ENCODE data around the gene PFKM.
A peak's percentile ranks its signal among the peaks of the same experiment; 100 is the strongest.

Gene PFKM

DNA sequence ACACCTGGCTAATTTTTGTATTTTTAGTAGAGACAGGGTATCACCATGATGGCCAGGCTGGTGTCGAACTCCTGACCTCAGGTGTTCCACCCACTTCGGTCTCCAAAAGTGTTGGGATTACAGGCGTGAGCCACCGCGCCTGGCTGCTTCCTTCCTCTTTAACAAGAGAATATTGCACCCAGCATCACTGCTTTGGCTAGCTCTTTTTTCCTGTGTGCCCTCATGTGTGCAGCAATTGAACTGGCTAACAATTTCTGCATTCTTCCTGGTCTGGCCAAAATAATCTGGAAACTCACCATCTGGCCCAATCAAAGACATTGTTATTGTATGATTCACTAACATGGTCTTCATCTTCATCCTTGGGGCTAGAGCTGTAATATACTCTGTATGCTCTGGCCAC is 40.9 kb downstream of the PFKM start:
- no peak for DNase-seq

DNA sequence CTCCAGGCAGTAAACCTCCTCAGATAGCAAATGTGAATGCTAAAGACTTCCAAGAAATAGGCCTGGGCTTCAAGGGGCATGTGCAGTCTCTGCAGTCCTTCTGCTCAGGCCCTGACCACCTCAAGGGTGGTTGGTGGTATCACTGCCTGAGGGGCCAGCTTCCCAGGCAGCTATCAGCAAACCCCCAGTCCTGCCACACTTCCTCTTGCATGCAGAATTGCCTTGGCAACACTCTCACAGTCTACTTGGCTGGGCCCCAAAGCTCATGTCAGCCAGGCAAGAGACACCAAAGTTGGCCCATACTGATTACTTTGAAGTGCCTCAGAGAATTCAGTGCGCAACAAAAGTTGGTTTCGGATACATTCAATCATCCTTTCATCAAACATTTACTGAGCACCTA is 41.6 kb downstream of the PFKM start:
- DNase-seq = peak; percentile 14 to 53

DNA sequence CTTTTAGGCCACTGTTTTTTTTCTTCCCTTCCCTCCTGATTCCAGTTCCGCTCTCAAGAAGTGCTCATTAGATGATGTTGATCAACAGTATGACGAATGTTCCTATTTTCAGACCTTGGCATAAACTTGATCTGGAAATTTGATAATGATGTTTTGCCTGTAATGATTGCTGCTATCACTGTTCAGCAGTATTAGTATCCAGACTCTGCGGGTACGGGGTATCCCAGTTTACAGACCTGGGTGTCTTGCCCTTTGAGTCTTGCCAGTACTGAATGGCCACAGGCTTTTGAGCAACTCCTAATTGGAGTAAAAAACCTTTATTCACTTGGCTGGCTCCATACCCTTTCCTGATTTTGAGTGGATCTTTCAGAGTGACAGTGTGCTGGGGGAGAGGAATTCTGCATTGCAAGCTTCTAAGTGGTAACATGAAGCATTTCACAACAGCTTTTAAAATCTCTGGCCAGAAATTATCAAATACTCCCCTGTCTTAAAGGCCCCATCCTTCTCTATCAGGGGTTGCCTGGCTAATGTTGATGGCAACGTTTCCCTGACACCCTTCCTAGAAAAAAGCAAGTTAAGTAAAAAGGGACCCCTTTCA is 44.1 kb downstream of the PFKM start:
- DNase-seq = no peak

DNA sequence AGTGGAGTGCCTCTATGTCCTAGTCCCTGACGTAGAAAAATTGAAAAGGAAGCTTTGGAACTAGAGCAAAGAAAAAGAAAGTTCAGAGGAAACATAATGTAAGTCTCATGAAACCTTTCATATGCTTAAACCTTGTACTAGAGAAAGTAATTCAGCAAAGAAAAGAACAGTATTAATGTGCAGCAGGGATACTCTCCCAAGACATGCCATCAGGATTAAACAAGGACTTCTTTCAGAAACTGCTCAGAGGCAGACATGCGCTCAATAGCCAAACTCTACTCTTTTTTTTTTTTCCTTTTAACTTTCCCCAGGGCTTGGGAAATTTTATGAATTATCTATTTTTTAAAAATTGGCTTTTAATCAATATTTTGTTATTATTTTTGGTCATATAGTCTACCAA is 45.3 kb downstream of the PFKM start:
- DNase-seq = no peak

DNA sequence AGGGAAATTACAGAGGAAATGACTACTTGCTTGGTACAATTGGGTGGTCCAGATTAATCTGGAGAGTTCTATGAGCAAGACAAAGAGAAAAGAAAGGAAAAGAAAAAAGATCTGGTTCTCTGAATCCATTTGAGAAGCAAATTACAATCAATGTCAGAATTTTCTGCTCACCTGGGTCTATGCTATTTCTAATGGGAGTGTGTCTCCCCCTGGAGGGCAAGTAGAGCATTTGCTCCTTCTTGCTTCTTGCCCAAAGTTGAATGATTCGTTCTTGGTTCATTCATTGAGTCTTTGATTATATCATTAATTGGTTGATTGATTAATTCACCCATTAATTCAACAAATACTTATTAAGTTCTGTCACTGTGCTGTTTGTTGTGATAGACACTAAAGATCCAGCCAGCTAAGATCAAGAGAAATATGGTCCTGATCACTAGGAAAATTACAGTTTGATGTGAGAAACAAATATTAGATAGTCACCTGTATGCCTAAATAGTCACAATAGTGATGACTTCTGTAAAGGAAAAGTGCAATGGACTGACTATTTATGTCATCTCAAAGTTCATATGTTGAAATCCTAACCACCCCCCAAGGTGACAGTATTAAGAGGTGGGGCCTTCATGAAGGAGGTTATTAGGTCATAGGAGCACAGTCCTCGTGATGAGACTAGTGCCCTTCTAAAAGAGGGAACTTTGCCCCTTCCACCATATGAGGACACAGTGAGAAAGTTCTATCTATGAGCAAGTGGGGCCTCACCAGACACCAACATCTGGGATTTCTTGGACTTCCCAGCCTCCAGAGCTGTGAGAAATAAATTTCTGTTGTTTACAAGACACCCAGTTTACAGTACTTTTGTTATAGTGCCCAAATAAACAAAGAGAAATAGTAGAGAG is 46.2 kb downstream of the PFKM start:
- DNase-seq = peak; percentile 5 to 67

DNA sequence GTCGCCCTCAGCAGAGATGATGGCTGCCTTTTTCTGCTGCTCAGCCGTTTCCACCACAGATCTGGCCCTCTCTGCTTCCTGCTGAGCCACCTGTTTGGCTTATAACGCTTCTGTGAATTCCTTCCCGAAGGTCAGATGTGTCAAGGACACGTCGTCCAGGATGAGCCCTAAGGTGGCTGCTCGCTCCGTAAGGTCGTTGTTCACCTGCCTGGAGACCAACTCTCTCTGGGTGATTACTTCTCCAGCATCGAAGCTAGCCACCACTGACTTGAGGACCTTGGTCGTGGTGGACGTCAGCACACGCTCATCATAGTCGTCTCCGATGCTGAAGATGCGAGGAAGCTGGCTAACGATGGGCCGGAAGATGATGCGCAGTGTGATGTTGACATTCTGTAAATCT is 49.8 kb downstream of the PFKM start:
- no peak for DNase-seq

DNA sequence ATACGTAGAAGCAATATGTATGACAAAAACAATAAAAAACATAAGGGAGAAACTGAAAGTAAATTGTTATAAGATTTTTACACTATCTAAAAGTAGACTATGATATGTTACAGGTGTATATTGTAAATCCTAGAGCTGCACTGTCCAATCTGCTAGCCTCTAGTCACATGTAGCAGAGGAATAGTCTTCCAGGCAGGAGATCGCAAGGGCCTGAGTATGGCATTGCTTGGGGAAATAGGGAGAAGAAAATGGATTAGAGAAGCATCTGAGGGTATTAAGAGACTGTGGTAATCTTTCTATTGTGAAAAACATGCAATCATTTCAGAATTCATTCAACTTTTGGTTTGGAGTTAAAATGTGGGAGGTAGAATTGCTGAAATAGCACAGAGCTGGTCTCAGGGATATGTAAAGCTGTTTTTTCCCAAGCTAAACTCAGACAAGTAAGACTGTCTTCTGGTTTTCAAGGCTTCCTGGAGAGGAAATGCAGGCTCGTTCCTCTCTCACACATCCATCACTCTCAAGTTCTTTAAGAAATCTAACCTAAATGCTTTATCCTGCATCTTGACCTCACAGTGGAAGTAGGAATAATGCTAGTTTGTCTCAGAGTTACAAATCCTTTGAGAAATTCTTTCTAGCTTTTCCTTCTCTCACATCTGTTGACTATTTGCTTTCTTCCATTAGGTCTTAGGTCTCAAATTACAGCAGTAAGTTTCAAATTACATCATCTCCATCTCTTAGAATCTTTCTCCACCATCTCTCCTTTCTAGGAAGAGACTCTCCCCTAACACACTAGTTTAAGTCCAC is 56.7 kb downstream of the PFKM start:
- no peak for DNase-seq

DNA sequence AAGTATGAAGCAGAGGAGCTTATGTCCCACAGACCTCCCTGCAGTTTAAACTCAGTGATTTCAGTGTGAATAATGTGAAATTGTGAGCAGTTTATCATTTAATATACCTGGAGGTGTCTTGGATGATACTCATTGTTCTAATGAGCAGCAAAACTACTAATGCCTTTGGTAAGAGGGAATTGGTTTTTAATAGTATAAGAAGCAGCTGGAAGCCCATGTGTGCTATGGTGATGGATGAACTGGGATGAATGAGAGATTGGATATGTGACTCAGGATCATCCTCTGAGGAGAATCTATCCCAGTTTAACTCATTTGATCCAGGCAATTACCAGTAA is 57.2 kb downstream of the PFKM start:
- no peak for DNase-seq

DNA sequence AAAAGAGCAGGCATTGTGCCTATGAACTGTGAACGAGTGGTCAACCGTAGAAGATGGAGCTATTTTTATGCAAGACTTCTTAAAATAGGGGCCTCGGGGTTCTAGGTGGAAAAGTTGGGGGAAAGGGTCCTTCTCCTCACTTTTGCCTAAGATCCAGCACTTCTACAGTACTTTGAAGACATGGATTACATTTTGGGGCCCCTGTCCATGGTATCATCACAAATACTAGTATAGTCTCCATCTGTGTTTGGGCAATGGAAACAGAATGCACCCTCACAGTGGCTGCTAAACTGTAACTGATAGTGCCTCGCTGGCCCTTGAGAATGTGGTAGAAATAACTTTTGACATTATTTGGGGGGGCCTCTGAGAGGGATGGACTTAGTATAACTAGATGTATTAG is 58.8 kb downstream of the PFKM start:
- no peak for DNase-seq

DNA sequence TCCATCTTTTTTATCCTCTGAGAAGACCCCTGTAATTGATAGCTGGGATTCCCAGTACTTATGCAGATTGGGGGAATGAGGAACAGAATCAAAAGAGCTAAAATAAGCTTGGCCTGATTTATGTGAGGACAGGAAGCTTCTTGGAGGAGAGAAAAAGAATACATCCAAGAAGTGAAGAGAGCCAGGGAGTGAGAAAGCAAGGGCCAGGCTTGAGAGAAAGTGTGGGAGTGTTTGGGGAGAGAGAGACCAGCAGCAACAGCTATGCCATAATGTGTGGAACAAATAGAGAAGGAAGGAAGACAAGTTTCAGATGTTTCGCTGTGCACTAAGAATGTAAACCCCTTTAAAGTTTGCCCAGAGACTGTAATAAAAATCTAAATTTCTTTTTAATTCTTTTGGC is 60.3 kb downstream of the PFKM start:
- DNase-seq = no peak

DNA sequence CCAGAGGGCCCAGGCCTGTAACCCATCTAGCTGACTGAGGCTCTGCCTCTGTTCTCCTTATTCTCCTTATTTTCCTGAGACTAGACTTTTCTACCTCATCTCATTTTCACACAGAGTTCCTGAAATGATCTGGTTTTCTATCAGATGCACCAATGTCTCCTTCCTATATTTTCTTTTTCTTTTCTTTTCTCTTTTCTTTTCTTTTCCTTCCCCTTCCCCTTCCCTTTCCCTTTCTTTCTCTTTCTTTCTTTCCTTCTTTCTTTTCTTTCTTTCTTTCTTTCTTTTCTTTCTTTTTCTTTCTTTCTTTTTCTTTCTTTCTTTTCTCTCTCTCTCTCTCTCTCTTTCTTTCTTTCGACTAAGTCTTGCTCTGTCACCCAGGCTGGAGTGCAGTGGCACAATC is 61.3 kb downstream of the PFKM start:
- no peak for DNase-seq

DNA sequence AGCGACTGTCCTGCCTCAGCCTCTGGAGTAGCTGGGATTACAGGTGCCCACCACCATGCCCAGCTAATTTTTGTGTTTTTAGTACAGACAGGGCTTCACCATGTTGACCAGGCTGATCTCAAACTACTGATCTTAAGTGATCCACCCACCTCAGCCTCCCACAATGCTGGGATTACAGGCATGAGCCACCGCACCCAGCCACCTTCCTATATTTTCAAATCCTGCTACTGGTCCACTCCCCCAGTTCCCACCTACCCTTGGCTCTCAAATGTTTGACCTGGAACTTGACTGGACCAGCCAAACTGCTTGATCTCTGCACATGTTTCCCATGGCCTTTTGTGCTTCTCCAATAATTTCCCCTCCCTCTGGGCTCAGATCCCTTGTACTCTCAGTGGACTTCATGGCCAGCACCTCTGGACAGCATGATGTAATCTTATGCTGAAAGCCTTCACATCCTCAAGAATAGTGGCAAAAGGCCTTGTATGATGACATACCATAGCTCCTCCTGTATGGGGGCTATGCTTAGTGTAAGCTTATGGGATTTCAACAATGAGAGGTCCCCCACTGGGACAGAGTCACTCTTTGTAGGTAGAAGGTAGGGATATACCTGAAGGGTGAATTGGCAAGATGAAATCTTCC is 61.8 kb downstream of the PFKM start:
- DNase-seq = no peak

DNA sequence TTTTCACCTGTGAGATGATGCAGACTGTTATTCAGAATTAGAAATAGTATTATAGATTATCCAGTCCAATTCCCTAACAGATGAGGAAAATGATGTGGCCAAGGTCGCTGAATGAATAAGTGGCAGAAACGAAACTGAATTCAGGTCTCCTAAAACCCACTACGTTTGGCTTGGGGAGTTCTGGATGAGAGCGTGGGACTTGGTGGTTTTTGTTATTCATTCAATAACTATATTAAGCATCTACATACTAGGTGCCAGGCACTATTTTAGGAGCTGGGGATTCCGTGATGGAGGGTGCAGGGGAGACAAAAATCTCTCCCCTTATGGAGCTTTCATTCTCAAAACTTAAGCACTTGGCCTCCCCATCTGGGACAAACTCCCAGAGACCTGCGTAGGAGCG is 63.5 kb downstream of the PFKM start:
- no peak for DNase-seq

DNA sequence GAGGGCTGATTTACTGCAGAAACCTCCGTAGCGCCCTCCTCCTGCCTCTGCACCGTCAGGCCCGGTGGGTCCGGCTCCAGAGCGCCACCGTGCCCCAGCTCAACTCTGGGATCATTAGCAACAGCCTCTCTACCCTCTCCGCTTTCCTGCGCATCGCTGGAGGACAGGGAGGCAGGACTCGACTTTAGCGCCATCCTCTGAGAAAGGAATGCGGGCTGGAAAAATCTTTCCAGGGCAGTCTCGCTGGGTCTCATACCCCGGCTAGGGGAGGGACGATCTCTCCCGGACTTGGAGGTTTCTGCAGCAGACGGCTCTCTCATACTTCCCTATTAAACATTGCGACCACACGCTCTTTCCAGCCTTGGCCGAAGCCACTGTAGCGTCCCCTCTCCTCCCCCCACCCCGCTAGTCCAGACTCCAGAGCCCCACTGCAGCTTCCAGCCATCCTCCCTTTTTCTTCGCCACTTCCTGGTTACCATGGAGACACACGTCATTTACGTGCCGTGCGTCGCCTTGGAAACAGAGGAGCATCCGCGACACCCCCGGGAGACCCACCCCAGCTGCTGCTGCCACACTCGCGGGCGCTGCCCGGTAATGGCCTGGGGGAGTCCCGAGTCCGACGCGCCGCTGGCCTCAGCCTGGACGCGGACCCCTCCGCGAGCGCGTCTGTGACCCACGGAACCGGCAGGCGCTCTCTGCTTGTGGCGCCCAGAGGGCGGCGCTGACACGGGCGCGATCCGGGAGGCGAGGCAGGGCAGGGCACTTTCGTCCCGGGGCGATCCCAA is 64.1 kb downstream of the PFKM start, which contains the start of gene CCDC184:
Gene CCDC184, plus strand, starts transcription at position 554 of the 785 bp plus-strand sequence. CDS start 479 bp downstream, outside the sequence.
- DNase-seq = peak in 1 of 2 experiments; percentile 53

DNA sequence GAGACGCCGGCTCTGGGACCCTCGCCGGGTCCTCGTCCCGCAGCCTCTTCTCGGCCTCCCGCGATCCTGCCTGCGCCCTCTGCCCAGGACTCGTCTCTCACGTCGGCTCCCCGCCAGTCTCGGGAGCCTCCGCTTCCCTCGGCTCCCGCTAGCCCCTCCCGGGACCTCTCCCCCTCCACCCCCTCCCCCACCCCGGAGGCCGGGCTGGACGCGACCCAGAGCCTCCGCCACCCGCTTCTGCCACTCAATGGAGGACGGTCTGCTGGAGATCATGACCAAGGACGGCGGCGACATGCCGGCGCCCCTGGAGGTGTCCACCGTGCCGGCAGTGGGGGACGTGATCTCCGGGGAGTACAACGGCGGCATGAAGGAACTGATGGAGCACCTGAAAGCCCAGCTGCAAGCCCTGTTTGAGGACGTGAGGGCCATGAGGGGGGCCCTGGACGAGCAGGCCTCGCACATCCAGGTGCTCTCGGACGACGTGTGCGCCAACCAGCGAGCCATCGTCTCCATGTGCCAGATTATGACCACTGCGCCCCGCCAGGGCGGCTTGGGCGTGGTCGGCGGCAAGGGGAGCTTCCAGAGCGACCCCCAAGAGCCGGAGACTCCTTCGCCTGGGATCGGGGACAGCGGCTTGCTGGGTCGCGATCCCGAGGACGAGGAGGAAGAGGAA is 64.8 kb downstream of the PFKM start:
- DNase-seq = no peak

DNA sequence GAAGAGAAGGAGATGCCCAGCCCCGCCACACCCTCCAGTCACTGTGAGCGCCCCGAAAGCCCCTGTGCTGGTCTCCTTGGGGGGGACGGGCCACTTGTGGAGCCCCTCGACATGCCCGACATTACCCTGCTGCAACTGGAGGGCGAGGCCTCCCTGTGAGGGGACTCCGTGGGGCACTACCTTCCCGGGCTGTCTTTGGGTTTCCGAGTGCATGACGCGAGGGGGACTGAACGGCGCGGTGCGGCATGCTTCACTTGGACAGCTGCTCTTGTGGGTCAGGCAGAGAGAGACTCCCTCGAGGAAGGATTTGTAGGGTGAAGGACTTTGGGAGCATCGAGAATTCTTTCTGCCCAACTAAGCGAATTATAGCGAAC is 65.4 kb downstream of the PFKM start:
- no peak for DNase-seq

DNA sequence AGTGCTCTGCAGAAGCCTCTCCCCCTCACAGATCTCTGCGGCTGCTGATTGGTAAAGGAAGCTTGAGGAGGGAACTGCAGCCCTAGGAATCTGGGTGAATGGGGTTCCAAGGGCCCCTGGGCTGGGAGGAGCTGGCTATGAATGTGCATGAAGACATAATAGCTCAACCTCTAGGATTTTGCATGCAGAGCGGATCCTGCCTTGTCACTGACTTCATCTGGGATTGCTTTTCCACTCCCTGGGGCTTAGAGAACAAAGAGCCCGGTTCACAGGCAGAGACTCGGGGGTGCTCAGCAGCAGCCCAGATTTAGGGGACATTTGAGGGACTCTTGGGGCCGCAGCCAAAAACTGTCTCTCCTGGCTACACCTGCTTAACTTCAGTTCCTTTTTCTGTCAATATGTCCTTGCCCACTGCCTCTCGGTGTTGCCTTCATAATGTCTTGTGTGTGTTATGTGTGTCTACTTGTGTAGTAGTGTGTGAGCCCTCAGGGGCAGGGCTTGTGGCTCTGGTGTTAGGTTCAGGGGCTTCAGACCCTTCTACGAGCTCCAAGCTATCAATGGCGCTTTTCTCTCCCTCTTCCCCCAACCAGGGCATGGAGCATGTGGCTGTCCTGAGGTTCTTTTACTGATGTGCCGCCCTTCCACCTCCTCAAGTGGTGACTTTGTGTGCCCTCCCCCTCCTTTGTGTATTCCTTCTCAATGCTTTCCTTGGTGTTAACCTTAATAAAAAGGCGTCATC is 66.2 kb downstream of the PFKM start:
- no peak for DNase-seq

DNA sequence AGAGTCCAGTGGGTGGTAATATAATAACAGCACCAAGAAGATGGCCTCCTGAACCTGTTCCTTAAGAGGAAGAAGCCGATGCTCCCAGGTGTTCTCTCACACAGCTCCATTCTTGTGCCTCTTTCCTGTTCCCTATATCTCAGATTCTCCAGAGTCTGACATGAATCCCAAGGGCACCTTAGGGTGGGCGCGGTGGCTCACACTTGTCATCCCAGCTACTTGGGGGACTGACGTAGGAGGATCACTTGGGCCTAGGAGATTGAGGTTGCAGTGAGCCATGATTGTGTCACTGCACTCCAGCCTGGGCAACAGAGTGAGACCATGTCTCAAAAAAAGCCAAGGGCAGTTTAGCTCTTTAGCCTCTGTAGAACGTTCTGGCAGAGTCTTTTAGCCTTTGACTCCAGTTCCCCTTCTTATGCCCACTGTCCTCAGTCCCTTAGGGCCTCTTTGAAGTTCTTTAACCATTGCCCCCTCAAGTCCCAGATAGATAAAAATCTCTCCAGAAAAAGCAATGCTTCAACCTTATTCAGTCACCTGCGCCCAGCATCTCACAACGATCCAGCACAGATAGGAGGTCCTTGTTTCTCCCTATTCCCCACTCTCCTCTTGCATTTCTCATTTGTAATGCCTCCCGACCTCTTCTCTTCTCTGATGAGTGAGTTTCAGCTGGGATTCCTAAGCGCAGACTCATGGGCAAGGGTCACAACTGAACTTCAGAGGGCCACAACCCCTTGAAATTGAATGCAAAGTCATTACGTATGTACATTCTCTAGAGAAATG is 68.9 kb downstream of the PFKM start:
- no peak for DNase-seq

DNA sequence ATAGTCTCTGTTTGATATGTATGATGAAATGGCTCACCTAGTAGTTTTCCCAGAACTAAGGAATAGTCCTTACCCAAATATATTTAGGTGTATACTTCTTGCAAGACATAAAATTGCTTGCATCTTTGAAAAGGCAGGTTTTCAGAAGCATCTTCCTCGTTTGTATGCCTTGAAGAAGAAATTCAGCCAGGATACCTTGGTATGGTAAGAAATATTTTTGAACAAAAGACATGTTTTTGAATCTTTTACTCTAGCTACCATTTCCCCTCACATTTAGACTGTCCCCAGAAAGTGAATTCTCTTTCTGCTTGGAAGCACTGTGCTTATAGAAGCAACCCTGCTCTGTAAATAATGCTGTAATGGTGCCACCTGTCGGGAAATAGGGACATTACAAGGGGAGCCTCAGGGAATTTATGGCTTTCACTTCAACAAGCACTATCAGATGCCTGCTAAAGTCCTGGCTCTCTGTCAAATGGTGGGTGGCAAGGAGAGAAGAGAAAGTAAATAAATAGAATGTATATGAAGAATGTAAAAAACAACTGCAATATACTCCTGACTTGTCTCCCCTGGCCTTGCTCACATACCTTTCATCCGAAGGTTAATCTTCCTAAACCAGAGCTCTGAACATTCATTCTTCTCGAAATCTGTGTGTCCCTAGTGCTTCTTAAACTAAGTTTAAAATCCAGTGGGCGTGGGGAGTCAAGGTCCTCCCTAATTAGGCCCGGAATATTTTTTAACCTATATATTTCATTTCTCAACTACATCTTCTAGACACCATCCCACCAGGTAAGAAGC is 70.4 kb downstream of the PFKM start:
- peak; percentile 21 to 58 for DNase-seq
